Stimulated activated CD4-positive, alpha-beta T cell treated with anti-CD3 and anti-CD28 coated beads, Interleukin-4, amount 100 ng/mL, for 4 hours (primary cell): Measurements from ENCODE around the gene KLF11.
A peak's percentile ranks its signal among the peaks of the same experiment; 100 is the strongest.

Source experiments
- DNase-seq, 2 experiments: peaks; one replicate each; pipeline ENCODE4 v3.0.0-alpha.2; 2020

The KLF11 gene

GRCh38 chr2:10067330-10067729, 24.0 kb downstream of the KLF11 start:
- DNase-seq: no peak

- no peak for DNase-seq
Observed at GRCh38 chr2:10067881-10068280, 24.5 kb downstream of the KLF11 start.

DNA sequence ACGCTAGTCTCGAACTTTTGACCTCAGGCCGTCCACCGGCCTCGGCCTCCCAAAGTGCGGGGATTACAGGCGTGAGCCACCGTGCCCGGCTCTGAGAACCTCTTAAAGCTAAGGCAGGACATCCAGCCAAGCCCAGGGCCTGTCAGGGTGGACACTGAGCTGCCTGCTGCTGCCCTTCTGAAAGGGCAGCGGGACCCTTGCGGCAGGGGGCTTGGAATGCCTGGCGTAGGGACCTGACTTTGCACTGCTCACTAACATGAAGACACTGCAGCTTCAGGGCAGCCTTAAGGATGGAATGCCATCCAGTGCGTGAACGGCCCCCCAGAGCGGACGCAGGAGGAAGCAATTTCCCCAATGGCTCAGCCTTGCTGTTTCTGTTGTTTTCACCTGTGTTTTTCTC, 27.8 kb downstream of the KLF11 start:
- DNase-seq: no peak

DNA sequence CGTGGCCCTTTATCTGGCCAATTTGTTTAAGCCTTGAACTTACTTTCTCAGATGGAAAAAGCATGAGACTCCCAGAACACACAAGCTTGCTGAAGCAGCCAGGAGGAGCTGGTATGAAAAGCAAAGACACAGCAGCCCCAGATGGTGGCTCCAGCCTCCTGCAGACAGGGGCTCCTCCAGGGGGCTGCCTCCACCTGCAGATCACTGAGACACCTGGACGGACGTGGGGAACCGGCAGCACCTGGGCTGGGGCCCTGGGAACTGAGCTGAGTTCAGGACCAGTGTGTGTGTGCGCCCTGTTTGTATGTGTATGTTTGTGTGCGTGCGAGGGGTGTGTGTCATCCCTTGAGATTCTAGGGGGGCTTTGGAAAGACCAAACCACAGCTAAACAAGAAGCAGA, 28.2 kb downstream of the KLF11 start:
- DNase-seq: no peak

GRCh38 chr2:10072656-10073480, 29.5 kb downstream of the KLF11 start:
- peak; percentile 64 to 68 for DNase-seq

GRCh38 chr2:10073706-10074105, 30.4 kb downstream of the KLF11 start:
- no peak for DNase-seq

DNA sequence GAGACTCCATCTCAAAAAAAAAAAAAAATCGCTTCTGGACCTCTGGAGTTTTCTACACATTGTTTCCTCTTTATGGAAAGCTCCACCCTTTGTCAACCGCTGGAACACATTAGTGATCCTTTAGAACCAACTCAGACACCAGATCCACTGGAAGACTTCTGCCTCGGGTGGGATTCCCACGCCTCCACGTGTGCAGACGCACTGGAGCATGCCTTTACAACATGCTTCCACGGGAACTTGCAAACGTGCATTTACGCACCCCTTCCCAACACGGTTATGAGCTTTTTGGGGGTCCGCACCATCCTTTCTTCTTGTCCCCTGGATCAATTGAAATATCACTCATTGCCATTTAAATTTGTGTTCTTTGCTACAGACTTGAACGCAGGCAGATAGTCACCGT, 31.8 kb downstream of the KLF11 start:
- no peak for DNase-seq

DNA sequence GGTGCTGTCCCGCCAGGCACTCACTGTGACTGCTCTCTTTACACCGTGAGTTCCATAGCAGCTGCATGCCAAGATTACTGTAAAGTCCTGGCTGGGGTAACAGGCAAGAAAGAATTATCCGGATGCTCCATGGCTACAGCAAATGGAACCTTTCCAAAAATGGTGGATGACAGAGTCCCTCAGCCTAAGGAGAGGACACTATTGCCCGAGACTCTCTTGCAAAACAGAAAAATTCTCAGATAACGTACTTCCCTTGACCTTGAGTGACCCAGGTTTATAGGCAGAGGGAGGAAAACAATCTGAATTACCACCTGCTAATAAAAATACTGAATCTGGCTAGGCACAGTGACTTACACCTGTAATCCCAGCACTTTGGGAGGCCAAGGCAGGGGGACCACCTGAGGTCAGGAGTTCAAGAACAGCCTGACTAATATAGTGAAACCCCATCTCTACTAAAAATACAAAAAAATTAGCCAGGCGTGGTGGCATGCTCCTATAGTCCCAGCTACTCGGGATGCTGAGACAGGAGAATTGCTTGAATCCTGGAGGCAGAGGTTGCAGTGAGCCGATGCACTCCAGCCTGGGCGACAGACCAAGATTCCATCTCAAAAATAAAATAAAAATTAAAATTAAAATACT, 32.3 kb downstream of the KLF11 start:
- DNase-seq: no peak

- DNase-seq: no peak
Observed at GRCh38 chr2:10076511-10076910, 33.2 kb downstream of the KLF11 start.

DNA sequence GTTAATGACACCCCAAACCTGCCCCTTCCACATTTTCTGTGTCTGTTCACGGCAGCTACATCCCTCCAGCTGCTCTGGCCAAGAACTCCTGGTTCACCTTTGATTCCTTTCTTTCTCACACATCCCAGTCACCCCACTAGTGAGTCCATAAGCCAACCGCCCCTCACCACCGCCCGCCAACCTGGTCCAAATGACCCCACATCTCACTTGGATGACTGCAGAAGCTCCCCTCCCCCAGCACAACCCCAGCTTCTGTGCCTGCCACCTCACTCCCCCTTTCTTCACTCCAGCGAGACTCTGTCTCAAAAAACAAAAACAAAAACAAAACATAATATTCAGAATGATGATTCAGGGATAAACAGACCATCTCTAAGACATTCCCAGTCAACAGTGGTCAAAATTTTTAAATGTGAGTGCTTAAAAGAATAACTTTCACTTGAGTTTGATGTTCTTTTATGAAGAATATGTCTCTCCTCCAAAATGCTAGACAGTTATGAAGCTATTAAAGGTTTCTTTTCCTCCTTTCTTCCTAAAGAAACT, 33.7 kb downstream of the KLF11 start:
- DNase-seq: no peak

DNA sequence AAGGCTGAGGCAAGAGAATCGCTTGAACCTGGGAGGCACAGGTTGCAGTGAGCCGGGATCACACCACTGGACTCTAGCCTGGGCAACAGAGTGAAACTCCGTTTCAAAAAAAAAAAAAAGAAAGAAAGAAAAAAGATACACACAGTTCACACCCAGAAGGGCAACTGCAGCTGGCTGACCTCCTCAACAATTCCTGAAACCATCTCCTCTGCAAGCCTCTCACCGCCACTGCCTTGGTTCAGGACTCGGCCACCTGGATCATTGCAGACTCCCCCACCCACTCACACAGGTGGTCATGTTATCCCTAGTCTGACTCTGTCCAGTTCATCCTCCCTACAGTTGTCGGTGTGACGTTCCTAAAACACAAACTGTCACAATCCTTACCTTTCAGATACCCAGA, 34.7 kb downstream of the KLF11 start:
- DNase-seq: no peak

- DNase-seq: no peak
Observed at GRCh38 chr2:10078704-10079265, 35.4 kb downstream of the KLF11 start.

DNA sequence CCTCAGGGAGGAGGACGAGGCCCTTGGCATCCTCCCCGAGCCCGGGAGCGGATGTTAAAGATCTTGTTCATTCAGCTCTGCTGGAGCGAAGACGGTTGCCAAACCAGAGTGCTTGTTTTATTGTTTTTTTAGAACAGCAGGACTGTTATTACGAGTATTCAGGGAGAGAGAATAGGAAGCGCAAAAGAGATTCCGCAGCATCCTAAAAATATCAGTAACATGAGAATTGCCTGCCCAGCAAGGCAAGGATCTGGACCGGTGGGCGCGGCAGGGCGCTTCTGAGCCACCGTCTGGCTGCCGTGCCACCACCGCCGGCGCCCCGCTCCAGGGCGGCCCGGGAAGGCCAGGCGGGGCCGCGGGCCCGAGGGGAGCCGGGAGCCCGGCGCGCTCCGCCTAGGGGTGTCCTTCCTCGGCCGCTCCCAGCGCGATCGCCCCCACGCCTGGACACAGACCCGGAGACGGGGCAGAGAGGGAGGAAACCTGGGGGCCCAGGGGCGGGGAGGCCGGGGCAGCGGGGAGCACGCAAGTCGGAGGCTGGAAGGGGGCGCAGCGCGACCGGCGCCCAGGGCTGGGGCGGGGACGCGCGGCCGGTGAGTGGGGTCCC, 36.0 kb downstream of the KLF11 start:
- peak in 1 of 2 experiments; percentile 14 for DNase-seq

- DNase-seq: no peak
Observed at GRCh38 chr2:10079870-10080535, 36.7 kb downstream of the KLF11 start, which contains the start of gene CYS1. Gene CYS1 (minus strand): TSS chr2:10080411. CDS start chr2:10080223, 188 bp downstream.

DNA sequence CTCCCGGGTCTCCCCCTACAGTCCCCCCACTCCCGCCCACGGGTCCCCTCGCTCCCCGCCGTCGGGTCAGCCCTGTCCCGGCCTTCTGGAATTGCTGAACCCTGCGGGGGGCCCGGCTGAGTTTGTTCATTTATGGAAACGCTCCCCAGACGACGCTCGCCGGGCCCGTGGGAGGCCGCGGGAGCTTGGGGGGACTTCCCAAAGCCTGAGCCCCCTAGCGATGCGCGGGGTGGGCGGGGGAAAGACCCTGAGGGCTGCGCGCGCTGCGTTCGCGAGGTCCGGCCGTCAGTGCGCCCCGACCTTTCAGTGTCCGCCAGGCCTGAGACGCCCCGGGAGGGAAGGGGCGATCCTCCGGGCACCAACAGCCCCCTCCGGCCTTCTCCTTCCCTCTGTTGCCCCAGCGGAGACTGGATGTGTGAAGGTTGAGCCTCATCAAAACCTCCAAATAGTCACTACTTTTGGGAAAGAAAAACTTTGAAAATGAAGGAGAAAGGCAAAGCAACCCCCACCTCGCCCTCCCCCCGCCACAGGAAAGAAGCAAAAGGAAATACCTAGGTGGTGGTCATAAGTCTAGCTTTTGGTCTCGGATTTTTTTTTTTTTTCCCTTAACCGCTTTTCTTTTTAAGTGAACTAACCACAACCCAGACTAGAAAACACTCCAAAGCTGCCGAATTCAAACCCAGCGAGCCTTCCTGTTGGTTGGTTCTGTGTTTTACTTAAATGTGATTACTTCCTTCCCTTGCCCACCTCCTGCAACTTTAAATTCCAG, 37.4 kb downstream of the KLF11 start:
- DNase-seq: no peak

GRCh38 chr2:10083046-10083445, 39.7 kb downstream of the KLF11 start:
- no peak for DNase-seq

DNA sequence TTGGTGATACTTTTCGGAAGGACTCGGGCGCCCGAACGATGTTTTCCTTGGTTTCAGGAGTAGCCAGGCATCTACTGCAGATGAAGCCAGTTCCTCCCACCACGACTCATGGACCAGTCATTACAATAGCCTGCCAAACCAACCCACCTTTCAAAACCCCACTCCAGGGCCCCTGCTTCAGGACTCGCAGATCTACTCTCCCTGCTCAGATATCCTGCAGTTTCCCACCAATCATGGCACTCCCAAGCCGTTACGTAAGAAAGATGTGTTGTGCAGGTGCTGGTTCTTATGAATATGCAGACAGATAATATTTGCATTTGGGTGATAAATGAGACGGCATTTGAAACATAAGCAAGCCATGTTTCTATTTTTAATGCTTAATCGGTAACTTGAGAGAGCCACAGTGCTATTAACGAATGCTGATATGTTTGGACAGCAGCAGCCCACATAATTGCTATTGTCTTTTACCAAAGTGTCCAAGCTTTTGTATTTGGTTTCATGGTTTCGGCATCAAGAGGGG, 40.4 kb downstream of the KLF11 start:
- DNase-seq: no peak

- DNase-seq: no peak
Observed at GRCh38 chr2:10084223-10084865, 41.0 kb downstream of the KLF11 start.

DNA sequence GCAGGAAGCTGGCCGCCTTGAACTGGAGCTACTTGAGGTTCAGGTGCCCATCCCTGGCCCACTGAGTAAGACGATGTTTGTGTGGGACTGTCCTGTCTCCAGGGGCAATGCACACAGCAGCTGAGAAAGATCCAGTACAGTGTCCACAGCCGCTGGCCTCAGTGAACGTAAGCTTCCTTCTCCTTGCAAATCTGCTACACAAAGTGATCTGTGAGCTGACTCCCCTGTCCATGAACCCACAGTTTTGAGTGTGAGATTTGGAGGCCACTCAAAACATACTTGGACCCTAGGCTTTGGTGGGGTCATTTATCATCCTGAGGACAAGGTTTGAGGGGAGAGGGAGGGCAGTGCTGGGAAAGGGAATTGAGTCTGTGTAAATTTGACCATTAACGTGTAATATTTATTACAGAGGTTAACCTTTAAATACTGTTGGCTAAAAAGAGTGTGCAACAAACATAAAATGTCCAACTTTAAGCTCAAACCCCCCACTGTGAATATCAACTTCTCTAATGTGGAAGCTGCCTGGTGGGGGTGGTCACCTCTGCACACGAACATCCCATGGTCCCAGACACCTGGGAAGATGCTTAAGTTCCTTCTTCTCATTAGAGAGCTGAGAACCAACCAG, 41.8 kb downstream of the KLF11 start:
- DNase-seq: no peak

GRCh38 chr2:10085668-10086059, 42.3 kb downstream of the KLF11 start:
- no peak for DNase-seq

- no peak for DNase-seq
Observed at GRCh38 chr2:10086950-10087349, 43.6 kb downstream of the KLF11 start.
